LNCAP (cell line): ENCODE data around the gene XCL2.
"Not testable (repeated sequence)": the region's sequence is repeated elsewhere in the genome, so short reads cannot be mapped to it uniquely, and the experiment has no call there.

Experiments
- CTCF ChIP-seq: fragments of 450-650 bp; IDR thresholded peaks from 2 replicates; pipeline ENCODE4 v1.5.1; 2017; ENCODE audit warnings: mild to moderate bottlenecking

The XCL2 gene

GRCh38 chr1:168582688-168583336, 39.0 kb upstream of the XCL2 start:
- no peak for TF ChIP-seq CTCF

GRCh38 chr1:168581817-168582572, 38.2 kb upstream of the XCL2 start:
- TF ChIP-seq CTCF = no peak

GRCh38 chr1:168576245-168576688, 32.5 kb upstream of the XCL2 start, which contains the start of gene XCL1:
Gene XCL1, plus strand, starts transcription at chr1:168576605. Its CDS starts 33 bp downstream, at chr1:168576638.
- TF ChIP-seq CTCF = not testable (repeated sequence)

- TF ChIP-seq CTCF = no peak
Observed at GRCh38 chr1:168572633-168573032, 28.8 kb upstream of the XCL2 start.

GRCh38 chr1:168570652-168571051, 26.9 kb upstream of the XCL2 start:
- TF ChIP-seq CTCF = no peak

GRCh38 chr1:168568346-168568745, 24.5 kb upstream of the XCL2 start:
- TF ChIP-seq CTCF = no peak

GRCh38 chr1:168567568-168567967, 23.8 kb upstream of the XCL2 start:
- no peak for TF ChIP-seq CTCF
